NCI-H446 treated with DMSO at 0.1 percent for 48 hours (cell line): ENCODE results near the gene CACNG7.
"Not testable (repeated sequence)": the region's sequence is repeated elsewhere in the genome, so short reads cannot be mapped to it uniquely, and the experiment has no call there.

ENCODE experiments used
- DNase-seq: peaks from one replicate; lab custom pipeline; 2025; lab: John Stamatoyannopoulos, UW

CACNG7 gene

DNA sequence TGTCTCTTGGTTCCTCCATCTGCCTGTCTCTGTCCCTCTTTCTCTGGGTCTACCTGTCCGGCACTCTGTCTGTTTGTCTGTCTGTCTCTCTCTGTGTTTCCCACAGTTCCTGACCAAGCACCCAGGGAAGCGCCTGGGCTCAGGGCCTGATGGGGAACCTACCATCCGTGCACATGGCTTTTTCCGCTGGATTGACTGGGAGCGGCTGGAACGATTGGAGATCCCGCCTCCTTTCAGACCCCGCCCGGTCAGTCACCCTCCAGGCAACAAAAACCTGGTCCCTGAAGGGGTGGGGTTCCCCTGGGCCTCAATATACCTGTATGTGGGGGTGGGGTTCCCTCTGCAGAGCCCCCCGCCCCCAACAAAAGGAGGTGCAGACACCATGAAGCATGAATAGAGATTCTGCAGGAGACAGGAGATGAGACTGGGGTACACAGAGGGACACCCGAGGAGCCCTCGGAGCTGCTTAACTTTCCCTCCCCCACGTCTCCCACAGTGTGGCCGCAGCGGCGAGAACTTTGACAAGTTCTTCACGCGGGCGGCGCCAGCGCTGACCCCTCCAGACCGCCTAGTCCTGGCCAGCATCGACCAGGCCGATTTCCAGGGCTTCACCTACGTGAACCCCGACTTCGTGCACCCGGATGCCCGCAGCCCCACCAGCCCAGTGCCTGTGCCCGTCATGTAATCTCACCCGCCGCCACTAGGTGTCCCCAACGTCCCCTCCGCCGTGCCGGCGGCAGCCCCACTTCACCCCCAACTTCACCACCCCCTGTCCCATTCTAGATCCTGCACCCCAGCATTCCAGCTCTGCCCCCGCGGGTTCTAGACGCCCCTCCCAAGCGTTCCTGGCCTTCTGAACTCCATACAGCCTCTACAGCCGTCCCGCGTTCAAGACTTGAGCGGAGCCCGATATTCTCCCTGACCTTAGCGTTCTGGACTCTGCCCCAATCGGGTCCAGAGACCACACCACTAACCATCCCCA lies 2.6 kb upstream of the CACNG7 start:
- no peak for DNase-seq

DNA sequence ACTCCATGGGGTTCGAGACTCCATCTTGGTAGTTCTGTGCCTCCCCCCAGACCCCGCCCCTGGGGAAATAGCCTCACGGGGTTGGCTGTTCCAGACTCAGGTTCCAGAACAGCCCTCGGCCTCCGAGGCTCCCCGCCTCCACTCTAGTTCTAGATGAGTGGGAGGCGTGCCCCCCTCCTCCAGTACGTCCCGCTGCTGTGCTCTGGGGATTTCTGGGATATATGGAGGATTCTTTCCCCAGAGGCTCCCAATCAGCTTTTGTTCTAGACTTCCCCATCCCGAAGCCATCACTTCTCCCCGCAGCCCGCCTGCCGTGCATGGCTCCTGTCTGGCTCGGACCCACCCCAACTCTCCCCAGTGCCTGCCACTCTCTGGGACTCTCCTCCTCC lies 1.9 kb upstream of the CACNG7 start:
- no peak for DNase-seq

DNA sequence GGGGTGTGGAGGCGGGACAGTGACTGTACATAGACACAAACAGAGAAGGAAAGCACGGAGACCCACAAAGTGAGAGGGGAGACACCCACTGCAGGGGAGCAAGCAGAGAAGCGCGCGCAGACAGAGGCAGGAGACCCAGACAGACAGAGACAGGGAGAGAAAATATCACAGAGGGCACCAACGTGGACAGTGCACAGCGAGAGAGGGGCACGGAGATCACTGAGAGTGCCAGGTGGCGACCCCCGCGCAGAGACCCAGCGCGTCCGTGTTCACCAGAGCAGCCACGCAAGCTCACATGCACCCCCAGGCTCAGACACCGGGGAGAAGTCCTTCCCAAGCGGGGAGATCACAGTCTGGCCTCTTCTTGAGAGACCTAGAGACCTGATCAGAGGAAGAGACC lies 1.4 kb upstream of the CACNG7 start:
- DNase-seq: no peak

DNA sequence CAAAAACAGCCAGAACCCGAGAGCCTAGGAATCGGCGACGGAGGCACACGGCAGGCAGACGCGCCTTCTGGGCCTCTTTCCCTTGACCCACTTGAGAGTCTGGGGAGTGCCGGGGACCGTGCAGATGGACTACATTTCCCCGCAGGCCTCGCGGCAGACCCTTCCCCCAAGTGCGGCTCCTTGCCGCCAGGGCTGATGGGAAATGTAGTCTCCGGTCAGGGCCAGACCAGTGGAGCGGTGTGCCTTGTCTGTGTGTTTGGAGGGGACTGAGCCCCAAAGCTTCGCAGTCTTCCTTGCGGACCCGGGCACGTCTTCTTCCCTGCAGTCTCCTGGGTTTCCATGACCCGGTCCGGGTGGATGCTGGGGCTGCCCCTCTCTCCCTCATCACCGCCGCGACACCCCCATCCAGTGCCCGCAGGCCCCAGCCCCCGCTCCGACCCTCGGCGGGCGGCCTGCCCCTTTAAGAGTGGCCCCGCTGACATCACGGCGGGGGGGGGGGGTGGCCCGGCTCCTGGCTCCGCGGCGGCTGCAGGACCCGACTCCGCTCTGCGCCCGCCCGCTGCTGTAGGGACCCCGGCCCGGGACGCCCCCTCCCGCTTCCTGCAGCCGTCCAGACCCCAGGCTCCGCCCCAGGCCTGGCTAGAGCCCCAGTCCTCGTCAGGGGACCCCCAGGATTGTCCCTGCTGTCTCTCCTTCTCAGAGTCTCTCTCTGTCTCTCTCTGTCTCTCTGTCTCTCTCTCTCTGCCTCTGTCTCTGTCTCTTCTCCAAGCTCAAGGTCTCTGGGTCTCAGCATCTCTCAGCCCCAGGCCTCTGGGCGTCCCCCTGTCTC lies 758 bp upstream of the CACNG7 start:
- no peak for DNase-seq

DNA sequence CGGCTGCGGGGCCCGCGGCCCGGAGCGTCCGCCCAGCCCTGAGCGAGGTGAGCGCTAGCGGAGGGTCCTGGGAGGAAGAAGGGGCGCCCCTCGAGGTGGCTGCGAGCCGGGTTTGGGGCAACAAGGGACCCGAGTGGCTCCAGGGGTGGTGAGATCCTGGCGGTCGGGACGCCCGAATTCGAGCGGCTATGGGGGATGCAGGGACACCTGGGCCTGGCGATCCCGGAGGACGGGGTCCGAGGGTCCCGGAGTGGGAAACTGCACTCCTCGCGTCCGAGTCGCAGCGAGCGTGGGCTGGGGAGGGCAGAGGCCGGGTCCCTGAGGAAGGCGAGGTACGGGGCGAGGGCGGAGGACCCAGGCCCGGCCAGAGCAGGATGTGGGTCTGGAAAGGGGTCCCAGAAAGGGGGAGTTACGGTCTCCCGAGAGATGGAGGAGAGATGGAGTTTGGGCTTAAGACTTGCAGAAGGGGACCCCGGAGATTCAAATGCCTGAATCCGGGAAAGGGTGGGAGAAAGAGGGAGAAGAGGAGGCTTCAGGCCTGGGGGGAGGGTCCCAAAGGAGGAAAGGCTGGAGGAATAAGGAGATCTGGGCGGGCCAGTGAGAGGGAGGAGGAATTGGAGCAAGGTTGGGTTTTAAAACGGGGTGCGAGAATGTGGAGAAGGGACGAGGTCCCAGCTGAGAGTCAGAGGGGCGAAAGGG lies 542 bp downstream of the CACNG7 start:
- no peak for DNase-seq

DNA sequence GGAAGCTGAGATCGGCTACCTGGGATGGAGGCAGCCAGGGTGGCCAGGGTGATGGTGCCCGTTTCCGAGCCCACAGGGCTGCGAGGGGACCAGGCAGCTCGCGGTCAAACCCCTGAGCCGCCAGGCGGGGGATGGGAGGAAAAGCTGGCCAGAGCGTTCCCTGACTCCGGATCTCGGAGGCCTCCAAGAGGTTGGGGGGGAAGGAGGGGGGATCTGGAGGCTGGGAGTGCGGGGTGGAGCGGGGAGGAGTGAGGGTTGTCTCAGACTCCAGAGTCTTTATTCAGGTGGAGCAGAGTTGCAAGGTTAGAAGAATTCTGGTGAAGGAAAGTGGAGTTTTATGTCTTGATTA lies 1.1 kb downstream of the CACNG7 start:
- no peak for DNase-seq

DNA sequence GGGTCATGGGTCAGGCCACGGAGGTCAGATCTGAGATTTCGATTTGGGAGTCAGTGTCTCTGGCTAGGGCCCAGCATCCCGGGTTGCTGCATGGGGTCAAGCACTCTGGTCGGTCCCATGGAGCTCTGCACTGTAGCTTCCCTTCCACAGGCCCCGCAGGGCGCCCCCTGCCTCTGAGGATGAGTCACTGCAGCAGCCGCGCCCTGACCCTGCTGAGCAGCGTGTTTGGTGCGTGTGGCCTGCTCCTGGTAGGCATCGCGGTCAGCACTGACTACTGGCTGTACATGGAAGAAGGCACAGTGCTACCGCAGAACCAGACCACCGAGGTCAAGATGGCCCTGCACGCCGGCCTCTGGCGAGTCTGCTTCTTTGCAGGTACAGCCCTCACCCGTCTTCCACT lies 3.6 kb downstream of the CACNG7 start:
- no peak for DNase-seq

DNA sequence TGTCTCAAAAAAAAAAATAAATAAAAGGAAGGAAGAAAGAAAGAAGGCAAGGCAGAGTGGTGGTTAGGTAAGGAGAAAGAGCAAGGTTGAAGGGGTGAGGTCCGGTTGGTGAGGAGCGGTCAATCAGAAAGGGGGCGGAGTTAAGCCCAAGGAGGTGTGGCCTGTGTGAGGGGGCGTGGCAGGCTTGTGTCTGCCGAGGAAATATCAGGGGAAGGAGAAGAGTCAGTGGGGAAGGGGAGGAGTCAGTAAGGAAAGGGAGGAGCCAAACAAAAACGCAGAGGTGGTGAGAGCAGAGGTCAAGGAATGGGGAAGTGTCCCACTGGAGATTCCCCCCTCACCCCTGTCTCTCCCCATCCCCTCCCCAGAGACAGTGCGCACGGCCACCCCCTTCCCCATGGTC lies 5.9 kb downstream of the CACNG7 start:
- no peak for DNase-seq

DNA sequence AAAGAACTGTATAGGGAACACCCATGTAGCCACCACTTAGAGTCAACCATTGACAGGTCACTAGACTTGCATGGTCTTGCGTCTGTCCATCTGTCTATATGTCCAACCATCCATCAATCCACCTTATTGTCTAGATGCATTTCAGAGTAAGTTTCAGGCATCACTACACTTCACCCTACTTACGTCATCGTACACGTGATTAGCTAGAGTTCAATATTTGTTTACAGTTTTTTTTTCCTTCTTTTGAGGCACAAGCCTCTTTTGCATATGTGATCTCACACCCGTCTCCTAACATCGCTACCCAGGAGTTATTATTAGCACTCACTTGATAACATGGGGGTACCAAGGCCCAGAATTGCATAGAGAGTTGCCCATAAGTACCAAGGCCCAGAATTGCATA lies 6.9 kb downstream of the CACNG7 start:
- no peak for DNase-seq

DNA sequence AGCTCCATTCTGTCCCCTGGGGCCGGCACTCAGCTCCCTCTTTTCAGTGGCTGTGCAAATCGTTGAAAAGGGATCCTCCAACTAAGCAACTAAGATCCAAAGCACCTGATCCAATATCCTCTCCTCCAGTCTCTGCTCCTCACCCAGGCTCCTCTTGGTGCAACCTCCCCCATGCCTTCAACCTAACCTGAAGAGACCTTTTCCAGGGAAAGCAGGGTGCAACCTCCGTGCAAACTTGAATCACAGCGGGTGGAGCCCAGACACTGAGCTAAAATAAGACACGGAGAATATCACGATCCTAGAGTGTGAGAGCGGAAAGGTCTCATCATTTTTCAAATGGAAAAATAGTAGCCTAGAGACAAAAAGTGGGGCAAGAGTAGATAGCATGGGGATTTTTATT lies 8.3 kb downstream of the CACNG7 start:
- no peak for DNase-seq

DNA sequence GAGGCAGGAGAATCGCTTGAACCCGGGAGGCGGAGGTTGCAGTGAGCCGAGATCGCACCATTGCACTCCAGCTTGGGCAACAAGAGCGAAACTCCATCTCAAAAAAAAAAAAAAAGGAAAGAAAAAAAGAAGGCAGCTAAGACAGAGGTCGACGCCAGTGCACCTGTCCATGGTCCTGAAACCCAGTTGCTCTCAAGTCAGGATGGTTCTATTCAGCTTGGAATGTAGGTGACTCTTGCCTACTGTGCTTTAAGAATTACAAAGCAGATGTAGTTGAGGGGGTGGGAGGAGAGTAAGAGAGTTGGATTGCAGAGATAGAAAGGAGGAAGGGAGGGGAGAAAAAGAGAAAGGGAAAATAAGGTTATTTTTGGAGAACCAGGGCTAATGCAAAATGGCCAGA lies 18.7 kb downstream of the CACNG7 start:
- DNase-seq: no peak

DNA sequence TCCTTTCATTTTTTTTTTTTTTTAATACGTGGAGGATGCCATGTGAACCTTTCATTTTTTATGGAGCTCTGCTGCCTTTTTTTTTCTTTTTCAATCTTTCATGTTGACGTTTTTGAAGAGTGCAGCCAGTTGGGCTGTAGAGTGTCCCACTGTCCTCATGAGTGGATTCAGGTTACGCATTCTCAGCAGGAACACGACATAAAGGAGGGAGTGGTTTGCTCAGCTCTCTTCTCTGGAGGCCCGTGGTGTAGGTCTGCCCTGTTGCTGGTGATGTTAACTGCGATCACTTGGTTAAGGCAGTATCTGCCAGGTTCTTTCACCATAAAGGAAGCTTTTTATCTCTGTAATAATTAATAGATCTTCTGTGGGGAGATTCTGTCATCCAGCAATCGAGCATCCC lies 27.0 kb downstream of the CACNG7 start:
- DNase-seq: no peak

DNA sequence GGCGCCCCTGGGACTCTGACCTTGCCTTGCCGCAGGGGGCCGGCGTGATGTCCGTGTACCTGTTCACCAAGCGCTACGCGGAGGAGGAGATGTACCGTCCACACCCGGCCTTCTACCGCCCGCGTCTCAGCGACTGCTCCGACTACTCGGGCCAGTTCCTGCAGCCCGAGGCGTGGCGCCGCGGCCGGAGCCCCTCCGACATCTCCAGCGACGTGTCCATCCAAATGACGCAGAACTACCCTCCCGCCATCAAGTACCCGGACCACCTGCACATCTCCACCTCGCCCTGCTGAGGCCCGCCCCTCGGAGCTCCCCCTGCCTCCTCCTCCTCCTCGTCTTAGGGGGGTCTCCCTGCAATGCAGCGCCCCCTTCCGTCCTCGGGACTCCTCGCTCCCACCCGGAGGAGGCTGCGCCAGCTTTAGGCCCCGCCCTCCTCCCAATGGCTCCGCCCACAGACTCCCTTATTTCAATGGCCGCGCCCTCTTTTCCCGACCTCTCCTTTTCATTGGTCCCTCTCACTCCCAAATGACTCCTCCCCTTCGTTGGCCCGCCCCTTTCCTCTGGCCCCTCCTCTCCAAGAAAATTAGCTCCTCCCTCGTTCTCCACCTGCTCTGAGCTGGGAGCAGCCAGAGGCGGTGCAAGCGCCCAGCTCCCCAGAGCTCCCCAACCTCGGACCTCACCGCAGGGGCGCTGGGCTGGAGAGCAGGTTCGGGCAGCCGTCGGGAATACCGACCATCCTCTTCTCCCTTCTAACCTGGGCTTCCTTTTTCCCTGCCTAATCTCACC lies 33.1 kb downstream of the CACNG7 start:
- no peak for DNase-seq

DNA sequence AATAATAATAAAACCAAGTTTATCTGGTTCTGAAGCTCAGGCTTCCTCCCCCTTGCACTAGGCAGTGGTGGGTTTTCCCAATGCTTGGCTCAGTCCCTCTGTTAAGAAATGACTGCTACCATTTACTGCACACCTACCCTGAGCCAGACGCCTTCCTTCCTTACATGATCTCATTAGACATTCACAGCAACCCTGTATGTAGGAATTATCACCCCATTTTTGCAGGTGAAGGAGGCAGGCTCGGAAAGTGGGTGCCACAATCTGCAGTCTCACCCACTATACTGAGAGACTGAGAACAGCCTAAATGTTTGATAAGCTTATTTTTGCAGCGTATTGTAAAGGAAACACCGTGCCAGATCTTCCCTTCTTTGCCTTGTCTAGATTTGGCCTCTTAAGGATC lies 35.3 kb downstream of the CACNG7 start:
- DNase-seq: no peak

DNA sequence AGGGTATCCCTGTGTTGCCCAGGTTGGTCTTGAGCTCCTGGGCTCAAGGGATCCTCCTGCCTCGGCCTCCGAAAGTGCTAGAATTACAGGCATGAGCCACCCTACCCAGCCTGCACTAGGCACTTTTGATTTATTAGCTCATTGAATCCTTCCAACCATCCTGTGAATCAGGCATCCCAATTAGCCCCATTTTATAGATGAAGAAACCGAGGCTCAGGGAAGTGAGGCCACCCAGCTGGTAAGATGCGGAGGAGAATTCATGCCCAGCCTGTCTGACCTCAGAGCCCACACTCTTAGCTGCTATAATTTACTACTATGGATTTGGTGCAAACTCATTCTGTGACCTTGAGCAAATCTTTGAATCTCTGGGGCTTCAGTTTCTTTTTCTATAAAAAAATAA lies 35.9 kb downstream of the CACNG7 start:
- no peak for DNase-seq

DNA sequence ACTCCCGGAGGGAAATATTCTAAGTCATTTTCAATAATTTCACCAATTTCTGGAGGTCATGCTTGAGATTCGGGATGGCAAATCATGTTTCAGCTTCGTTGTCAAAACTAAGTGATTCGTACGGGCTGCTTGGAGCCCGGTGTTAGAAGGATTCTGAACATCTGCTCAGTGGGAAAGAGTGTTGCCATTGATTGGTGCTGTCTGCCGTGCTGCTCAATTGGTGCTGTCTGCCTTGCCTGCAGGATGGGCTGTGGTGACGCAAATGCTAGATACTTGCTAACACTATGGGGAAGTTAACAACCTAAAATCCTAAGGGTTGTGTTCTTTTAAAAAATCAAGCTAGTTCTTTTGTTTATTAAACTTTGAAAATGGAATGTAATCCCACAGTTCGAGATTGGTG lies 36.4 kb downstream of the CACNG7 start:
- no peak for DNase-seq

DNA sequence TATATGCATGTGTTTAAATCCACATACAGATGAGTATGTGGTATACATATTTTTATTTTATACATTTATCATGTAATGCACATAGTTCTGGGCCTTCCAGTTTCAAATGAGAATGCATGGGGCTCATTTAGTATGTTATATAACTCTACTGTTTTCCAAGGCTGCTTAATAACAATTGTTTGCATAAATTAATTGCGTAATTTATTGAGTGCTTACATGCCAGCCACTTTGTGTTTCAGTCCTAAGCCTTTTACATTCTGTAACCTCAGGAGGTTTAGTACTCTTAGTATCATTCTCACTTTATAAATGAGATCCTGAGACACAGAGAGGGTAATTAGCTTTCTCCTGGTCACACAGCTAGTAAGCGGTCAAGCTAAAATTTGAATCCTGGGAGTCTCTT lies 36.9 kb downstream of the CACNG7 start:
- no peak for DNase-seq

DNA sequence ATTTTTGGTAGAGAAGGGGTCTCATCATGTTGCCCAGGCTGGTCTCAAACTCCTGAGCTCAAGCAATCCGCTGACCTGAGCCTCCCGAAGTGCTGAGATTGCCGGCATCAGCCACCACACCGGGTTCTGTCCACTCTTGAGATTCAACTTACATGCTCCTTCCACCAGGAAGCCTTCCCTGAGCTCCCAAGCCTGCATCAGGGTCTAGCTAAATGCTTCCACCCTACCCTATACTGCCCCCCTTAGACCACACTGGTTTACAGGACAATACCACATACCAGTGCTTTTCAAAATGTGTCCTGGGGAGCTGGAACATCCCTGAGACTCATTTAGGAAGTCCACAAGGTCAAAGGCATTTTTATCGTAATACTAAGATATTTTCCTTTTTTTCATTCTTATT lies 38.5 kb downstream of the CACNG7 start:
- no peak for DNase-seq

DNA sequence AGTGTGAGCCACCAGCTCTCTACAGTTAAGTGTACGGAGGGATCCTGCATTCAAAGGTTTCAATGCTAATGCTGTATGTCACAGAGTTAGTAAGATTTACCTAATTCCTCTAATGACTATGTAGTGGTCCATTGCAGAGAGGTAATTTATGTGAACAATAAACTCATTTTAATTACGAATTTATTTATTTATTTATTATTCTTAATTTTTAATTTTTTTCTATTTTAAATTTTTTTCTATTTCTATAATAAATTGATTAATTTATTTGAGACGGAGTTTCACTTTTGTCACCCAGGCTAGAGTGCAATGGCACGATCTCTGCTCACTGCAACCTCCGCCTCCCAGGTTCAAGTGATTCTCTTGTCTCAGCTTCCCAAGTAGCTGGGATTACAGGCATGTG lies 39.5 kb downstream of the CACNG7 start:
- DNase-seq: not testable (repeated sequence)

DNA sequence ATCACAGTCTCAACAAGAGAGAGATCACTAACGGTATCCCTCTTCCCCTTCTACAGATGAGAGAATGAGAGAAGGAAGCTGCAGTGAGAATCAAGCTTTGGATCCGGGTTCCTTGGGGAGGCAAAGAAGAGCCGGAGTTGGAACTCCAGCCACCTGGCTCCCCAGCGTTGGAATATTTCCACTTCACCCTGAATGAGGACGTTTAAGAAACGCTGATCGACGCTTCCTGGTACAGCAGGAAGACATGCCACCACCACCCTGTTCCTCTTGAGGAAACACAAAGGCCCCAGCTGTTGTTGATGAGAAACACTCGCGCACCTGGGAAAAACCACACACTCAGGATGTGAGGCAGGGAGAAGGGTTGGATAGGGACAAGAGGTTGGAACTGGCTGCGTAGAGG lies 42.4 kb downstream of the CACNG7 start:
- DNase-seq: no peak

DNA sequence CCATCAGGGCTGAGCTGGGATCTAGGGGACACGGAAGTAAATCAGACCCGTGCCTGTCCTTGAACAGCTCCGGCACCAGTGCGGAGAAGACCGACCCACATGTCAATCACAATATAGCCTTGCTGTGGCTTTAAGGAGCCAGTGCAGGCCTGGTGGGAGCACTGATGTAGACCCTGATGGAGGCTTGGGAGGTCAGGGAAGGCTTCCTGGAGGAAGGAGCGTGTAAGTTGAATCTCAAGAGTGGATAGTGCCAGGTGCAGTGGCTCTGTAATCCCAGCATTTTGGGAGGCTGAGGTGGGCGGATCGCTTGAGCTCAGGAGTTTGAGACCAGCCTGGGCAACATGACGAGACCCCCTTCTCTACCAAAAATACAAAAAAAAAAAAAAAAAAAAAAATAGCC lies 42.9 kb downstream of the CACNG7 start:
- DNase-seq: no peak

DNA sequence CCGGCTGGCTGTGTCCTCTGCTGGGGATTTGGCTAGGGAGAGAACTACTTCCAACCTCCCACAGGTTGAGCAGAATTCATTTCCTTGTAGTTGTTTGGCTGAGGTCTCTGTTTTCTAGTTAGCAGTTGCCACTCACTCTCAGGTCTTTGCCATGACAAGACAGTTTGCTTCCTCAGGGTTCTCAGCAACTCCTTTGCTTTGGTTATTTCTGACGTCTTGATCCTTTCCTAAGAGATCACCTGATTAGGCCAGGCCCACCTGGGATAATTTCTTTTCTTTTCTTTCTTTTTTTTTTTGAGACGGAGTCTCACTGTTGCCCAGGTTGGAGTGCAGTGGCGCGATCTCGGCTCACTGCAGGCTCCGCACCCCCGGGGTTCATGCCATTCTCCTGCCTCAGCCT lies 44.3 kb downstream of the CACNG7 start:
- DNase-seq: no peak
